SK-N-SH (cell line): ENCODE results near the gene NDUFS6. TPM values are rescaled to one million over a fixed set of nuclear protein-coding genes. Genes with fewer than 3 reads are reported as not detected.

Experiments used
- CTCF ChIA-PET: fragments of 300-600, 350-600 bp; formaldehyde crosslinking; extraction: SDS; loops from one replicate; lab custom pipeline; 2021; lab: Yijun Ruan, JAX
- POLR2A ChIA-PET: fragments of 350-600 bp; sonication (Branson Sonifier 250); formaldehyde crosslinking; extraction: SDS; loops from one replicate; lab custom pipeline; 2020; ENCODE audit warnings: antibody characterized with exemption, inconsistent platforms; lab: Yijun Ruan, JAX
- DNase-seq: peaks from one replicate; pipeline ENCODE4 v3.0.0; 2012
- H2AFZ ChIP-seq: fragments of 200-600 bp; sonication (generic); 2 replicates; pipeline ENCODE4 v1.8.1; 2016; ENCODE audit warnings: antibody characterized with exemption, mild to moderate bottlenecking, low read depth
- H3F3A ChIP-seq: fragments of 200-600 bp; sonication (generic); replicated peaks from 2 replicates; pipeline ENCODE3; 2016; ENCODE audit warnings: antibody characterized with exemption, mild to moderate bottlenecking; ENCODE audit not compliant: insufficient read depth
- H3K27ac ChIP-seq, 2 experiments: fragments of 200-500 bp in 1 of 2; fragments of 200-600 bp in 1 of 2; sonication (Bioruptor generic) in 1 of 2; sonication (generic), shearing (Covaris generic) in 1 of 2; 2 replicates each; pipeline versions ENCODE4 v1.5.1 to v1.6.1; 2014 to 2016; ENCODE audit warnings: low read depth in 2 of 2, inconsistent platforms in 1 of 2, low read length in 1 of 2, mild to moderate bottlenecking in 1 of 2, mixed read lengths in 1 of 2
- H3K27me3 ChIP-seq: fragments of 200-600 bp; sonication (generic), shearing (Covaris generic); 2 replicates; pipeline ENCODE4 v1.6.1; 2016; ENCODE audit warnings: mixed run types; ENCODE audit not compliant: insufficient read depth
- H3K36me3 ChIP-seq, 2 experiments: fragments of 200-500 bp in 1 of 2; fragments of 200-600 bp in 1 of 2; sonication (Bioruptor generic) in 1 of 2; sonication (generic) in 1 of 2; replicated peaks in 1 of 2; 2 replicates each; pipeline versions ENCODE3 to v1.5.1; 2014 to 2016; ENCODE audit warnings: low read length in 1 of 2, mild to moderate bottlenecking in 1 of 2; ENCODE audit not compliant: insufficient read depth in 2 of 2, control insufficient read depth in 1 of 2
- H3K4me1 ChIP-seq, 2 experiments: fragments of 200-500 bp in 1 of 2; fragments of 200-600 bp in 1 of 2; sonication (Bioruptor generic) in 1 of 2; sonication (generic), shearing (Covaris generic) in 1 of 2; 2 replicates each; pipeline versions ENCODE4 v1.5.1 to v1.6.1; 2014 to 2016; ENCODE audit warnings: low read depth in 1 of 2, low read length in 1 of 2, mixed run types in 1 of 2; ENCODE audit not compliant: insufficient read depth in 2 of 2, control insufficient read depth in 1 of 2
- H3K4me2 ChIP-seq: fragments of 200-600 bp; sonication (generic), shearing (Covaris generic); 2 replicates; pipeline ENCODE4 v1.6.1; 2017; ENCODE audit warnings: mixed run types
- H3K4me3 ChIP-seq, 2 experiments: fragments of 200-500 bp in 1 of 2; fragments of 200-600 bp in 1 of 2; sonication (Bioruptor generic) in 1 of 2; sonication (generic), shearing (Covaris generic) in 1 of 2; 2 replicates each; pipeline versions ENCODE4 v1.5.1 to v1.8.1; 2014 to 2016; ENCODE audit warnings: low read depth in 2 of 2, inconsistent platforms in 1 of 2, low read length in 1 of 2, mild to moderate bottlenecking in 1 of 2, mixed read lengths in 1 of 2, moderate library complexity in 1 of 2
- H3K79me2 ChIP-seq: fragments of 200-600 bp; sonication (generic); 2 replicates; pipeline ENCODE4 v1.8.1; 2017; ENCODE audit warnings: mild to moderate bottlenecking; ENCODE audit not compliant: insufficient read depth
- H3K9ac ChIP-seq: fragments of 200-600 bp; sonication (generic); 2 replicates; pipeline ENCODE4 v1.6.1; 2017; ENCODE audit warnings: mixed run types
- H3K9me2 ChIP-seq: fragments of 200-600 bp; sonication (generic); 2 replicates; pipeline ENCODE4 v1.6.1; 2017; ENCODE audit warnings: mixed run types
- H3K9me3 ChIP-seq: fragments of 200-600 bp; sonication (generic); 2 replicates; pipeline ENCODE4 v1.6.1; 2017; ENCODE audit warnings: mixed run types, mild to moderate bottlenecking, moderate library complexity
- H4K20me1 ChIP-seq: fragments of 200-600 bp; sonication (generic); 2 replicates; pipeline ENCODE4 v1.6.1; 2017; ENCODE audit warnings: mild to moderate bottlenecking, mixed run types; ENCODE audit not compliant: insufficient read depth
- CHD2 ChIP-seq: fragments of 150-350 bp; IDR thresholded peaks from 2 replicates; pipeline ENCODE4 v1.6.1; 2018; ENCODE audit warnings: low read length; ENCODE audit not compliant: partially characterized antibody
- FOXM1 ChIP-seq: IDR thresholded peaks from 2 replicates; pipeline ENCODE4 v1.4.0; 2012; ENCODE audit warnings: low read depth, mild to moderate bottlenecking
- MXI1 ChIP-seq: IDR thresholded peaks from 2 replicates; pipeline ENCODE4 v1.6.1; 2012; ENCODE audit warnings: mild to moderate bottlenecking, low read depth, low read length, improper control_type of control experiment
- NFIC ChIP-seq: IDR thresholded peaks from 2 replicates; pipeline ENCODE4 v1.4.0; 2012; ENCODE audit warnings: borderline replicate concordance
- NRF1 ChIP-seq: IDR thresholded peaks from 2 replicates; pipeline ENCODE4 v1.6.1; 2012; ENCODE audit warnings: low read depth, mild to moderate bottlenecking, low read length
- RAD21 ChIP-seq: IDR thresholded peaks from 2 replicates; pipeline ENCODE4 v1.6.1; 2012; ENCODE audit warnings: mild to moderate bottlenecking, low read length
- RCOR1 ChIP-seq: fragments of 150-350 bp; IDR thresholded peaks from 2 replicates; pipeline ENCODE4 v1.6.1; 2017; ENCODE audit warnings: antibody characterized with exemption, low read length
- RXRA ChIP-seq: IDR thresholded peaks from 2 replicates; pipeline ENCODE4 v1.4.0; 2012; ENCODE audit warnings: low read depth, mild to moderate bottlenecking, borderline replicate concordance
- SIN3A ChIP-seq: IDR thresholded peaks from 2 replicates; pipeline ENCODE4 v1.6.1; 2012; ENCODE audit warnings: low read depth, mild to moderate bottlenecking, low read length, moderate library complexity, borderline replicate concordance
- WGBS: methylation state at CpG from one replicate; pipeline ENCODE4 v1.1.6; 2017; ENCODE audit warnings: low lambda C conversion rate; 5-methylcytosine and 5-hydroxymethylcytosine counted together
- polyA plus RNA-seq, 3 experiments: library from polyadenylated mRNA; depleted of rRNA; stranded (reverse); fragments of >200 nt; gene quantifications; 2 replicates each; pipeline ENCODE4 v1.2.3, GENCODE V29; 2012
- TF ChIP-seq, protein P1 (sequence below): IDR thresholded peaks from 2 replicates; pipeline ENCODE4 v1.4.0; 2012; ENCODE audit warnings: low read depth, borderline replicate concordance
- TF ChIP-seq, protein P2 (sequence below): IDR thresholded peaks from 2 replicates; pipeline ENCODE4 v1.6.1; 2012; ENCODE audit warnings: mild to moderate bottlenecking, low read depth, low read length, moderate library complexity
- TF ChIP-seq, protein P3 (sequence below): fragments of 150-350 bp; IDR thresholded peaks from 2 replicates; pipeline ENCODE4 v1.6.1; 2017; ENCODE audit warnings: antibody characterized with exemption, low read length, low read depth, borderline replicate concordance
- TF ChIP-seq, protein P4 (sequence below): fragments of 200-600 bp; sonication (generic); IDR thresholded peaks from 2 replicates; pipeline ENCODE4 v1.6.1; 2017; ENCODE audit warnings: antibody characterized with exemption, mild to moderate bottlenecking, moderate library complexity

The NDUFS6 gene
- polyA plus RNA-seq, 1 of the 3 experiments (the other 2 are of a cell fraction): 316 TPM

DNA sequence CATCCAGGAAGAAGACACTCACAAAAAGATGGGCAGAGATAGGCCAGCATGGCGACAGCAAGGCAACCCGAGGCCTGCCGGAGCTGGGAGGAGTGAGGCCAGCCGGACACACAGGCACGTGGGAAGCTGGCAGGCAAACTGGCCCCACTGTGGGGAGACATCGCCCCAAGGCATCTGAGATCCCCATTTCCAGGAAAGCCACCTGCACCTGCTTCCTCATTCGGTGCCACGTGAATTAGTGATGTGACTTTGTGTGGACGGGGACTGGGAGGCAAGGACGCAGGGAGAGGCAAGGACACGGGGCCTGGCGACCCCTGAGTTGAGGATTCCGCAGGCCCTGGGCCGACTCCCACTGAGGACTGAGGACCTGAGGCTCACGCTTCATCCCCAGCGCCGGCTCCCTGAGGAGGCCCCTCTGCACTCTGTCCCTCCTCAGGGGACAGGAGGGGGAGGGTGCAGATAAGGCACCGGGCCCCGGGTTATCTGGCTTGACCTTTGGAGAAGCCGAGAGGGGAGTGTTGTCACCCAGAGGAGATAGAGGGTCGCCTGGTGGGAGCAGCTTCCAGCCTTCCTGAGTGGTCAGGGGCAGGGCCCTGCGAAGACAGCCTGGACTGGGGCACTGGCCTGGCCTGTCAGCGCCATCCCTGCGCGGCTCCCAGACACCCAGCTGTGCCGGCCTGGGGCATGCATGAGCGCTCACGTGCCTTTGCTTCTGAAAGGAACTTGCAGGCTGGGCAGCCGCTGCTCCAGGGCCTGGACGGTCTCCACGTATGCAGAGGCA is 39.7 kb downstream of the NDUFS6 start:
- TF ChIP-seq NFIC (no peak), MXI1 (0 out of 2 replicates have a peak, but pooled peaks have one; percentile 40)
- TF ChIP-seq, protein P1, sequence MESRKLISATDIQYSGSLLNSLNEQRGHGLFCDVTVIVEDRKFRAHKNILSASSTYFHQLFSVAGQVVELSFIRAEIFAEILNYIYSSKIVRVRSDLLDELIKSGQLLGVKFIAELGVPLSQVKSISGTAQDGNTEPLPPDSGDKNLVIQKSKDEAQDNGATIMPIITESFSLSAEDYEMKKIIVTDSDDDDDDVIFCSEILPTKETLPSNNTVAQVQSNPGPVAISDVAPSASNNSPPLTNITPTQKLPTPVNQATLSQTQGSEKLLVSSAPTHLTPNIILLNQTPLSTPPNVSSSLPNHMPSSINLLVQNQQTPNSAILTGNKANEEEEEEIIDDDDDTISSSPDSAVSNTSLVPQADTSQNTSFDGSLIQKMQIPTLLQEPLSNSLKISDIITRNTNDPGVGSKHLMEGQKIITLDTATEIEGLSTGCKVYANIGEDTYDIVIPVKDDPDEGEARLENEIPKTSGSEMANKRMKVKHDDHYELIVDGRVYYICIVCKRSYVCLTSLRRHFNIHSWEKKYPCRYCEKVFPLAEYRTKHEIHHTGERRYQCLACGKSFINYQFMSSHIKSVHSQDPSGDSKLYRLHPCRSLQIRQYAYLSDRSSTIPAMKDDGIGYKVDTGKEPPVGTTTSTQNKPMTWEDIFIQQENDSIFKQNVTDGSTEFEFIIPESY: no peak
- Histone ChIP-seq H3K9me2 (no peaks in the 10 kb centered on the region), H2AFZ (no peak overlapping the region), H3K9me3 (no peaks in the 10 kb centered on the region), H3K4me2 (no peak overlapping the region), H4K20me1 (no peaks in the 10 kb centered on the region), H3K79me2 (no peaks in the 10 kb centered on the region), H3K9ac (no peak overlapping the region), H3K4me3 (no peak overlapping the region), H3K27me3 (peaks cover 67% of the 10 kb centered on the region), H3K36me3 (no peaks in the 10 kb centered on the region), H3F3A (peaks cover 7% of the 10 kb centered on the region), H3K4me1 (no peaks in the 10 kb centered on the region), H3K27ac (no peak overlapping the region)
- ChIA-PET POLR2A (no interaction called here), CTCF (no interaction called here)
- peak; percentile 55 for DNase-seq
- 40% methylated on average over 24 of the region's 31 CpGs for WGBS

DNA sequence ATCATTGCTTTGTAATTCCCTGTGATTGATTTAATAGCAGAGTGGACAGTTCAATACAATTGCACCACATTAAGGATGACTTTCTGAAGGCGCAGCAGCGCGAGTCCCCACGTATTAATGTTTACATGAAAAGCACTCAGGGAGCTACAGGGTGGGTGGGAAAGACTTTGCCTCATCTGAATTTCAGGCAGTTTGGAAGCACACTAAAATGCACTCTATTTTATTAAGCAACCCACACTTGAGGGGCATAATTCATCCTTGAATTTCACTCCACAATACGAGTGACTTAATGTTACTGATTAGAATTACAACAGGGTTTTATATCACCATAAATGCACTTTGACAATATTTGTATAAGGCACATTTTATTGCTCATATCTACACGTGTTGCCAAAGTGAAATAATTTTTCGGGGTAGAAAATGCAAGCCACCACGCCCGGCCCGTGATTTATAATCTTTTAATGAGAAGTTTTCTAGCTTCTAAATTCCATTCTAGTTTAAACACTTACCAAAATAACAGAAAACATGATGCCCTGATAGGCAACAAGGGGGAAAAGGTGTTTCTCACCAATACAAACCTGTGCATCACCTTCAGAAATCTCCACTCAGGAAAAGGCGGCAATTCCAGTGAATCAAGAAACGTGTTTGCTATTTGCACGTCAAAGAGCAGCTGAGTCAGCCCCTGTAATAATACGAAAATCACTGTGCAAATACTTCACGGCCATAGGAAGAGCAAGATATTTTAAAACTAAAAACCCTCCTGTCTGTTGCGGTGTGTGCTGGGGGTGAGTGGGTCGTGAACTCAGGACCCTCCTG is 41.0 kb downstream of the NDUFS6 start:
- Histone ChIP-seq H3F3A (peaks cover 7% of the 10 kb centered on the region), H3K27me3 (peaks cover 58% of the 10 kb centered on the region), H2AFZ (no peak overlapping the region), H3K36me3 (no peaks in the 10 kb centered on the region), H3K9me2 (no peaks in the 10 kb centered on the region), H4K20me1 (no peaks in the 10 kb centered on the region), H3K27ac (no peak overlapping the region), H3K4me2 (no peak overlapping the region), H3K9me3 (no peaks in the 10 kb centered on the region), H3K4me1 (no peaks in the 10 kb centered on the region), H3K79me2 (no peaks in the 10 kb centered on the region), H3K9ac (no peak overlapping the region), H3K4me3 (no peak overlapping the region)
- DNase-seq: no peak
- POLR2A ChIA-PET: no interaction called here
- WGBS: 14% methylated on average over 17 of the region's 17 CpGs
- CTCF ChIA-PET: no interaction called here
- no peak for TF ChIP-seq RCOR1
- TF ChIP-seq RXRA: no peak
- TF ChIP-seq, protein P2, sequence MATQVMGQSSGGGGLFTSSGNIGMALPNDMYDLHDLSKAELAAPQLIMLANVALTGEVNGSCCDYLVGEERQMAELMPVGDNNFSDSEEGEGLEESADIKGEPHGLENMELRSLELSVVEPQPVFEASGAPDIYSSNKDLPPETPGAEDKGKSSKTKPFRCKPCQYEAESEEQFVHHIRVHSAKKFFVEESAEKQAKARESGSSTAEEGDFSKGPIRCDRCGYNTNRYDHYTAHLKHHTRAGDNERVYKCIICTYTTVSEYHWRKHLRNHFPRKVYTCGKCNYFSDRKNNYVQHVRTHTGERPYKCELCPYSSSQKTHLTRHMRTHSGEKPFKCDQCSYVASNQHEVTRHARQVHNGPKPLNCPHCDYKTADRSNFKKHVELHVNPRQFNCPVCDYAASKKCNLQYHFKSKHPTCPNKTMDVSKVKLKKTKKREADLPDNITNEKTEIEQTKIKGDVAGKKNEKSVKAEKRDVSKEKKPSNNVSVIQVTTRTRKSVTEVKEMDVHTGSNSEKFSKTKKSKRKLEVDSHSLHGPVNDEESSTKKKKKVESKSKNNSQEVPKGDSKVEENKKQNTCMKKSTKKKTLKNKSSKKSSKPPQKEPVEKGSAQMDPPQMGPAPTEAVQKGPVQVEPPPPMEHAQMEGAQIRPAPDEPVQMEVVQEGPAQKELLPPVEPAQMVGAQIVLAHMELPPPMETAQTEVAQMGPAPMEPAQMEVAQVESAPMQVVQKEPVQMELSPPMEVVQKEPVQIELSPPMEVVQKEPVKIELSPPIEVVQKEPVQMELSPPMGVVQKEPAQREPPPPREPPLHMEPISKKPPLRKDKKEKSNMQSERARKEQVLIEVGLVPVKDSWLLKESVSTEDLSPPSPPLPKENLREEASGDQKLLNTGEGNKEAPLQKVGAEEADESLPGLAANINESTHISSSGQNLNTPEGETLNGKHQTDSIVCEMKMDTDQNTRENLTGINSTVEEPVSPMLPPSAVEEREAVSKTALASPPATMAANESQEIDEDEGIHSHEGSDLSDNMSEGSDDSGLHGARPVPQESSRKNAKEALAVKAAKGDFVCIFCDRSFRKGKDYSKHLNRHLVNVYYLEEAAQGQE: no peak
- TF ChIP-seq, protein P1: no peak
- TF ChIP-seq CHD2: no peak
- TF ChIP-seq, protein P3, sequence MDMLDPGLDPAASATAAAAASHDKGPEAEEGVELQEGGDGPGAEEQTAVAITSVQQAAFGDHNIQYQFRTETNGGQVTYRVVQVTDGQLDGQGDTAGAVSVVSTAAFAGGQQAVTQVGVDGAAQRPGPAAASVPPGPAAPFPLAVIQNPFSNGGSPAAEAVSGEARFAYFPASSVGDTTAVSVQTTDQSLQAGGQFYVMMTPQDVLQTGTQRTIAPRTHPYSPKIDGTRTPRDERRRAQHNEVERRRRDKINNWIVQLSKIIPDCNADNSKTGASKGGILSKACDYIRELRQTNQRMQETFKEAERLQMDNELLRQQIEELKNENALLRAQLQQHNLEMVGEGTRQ: no peak
- TF ChIP-seq, protein P4, sequence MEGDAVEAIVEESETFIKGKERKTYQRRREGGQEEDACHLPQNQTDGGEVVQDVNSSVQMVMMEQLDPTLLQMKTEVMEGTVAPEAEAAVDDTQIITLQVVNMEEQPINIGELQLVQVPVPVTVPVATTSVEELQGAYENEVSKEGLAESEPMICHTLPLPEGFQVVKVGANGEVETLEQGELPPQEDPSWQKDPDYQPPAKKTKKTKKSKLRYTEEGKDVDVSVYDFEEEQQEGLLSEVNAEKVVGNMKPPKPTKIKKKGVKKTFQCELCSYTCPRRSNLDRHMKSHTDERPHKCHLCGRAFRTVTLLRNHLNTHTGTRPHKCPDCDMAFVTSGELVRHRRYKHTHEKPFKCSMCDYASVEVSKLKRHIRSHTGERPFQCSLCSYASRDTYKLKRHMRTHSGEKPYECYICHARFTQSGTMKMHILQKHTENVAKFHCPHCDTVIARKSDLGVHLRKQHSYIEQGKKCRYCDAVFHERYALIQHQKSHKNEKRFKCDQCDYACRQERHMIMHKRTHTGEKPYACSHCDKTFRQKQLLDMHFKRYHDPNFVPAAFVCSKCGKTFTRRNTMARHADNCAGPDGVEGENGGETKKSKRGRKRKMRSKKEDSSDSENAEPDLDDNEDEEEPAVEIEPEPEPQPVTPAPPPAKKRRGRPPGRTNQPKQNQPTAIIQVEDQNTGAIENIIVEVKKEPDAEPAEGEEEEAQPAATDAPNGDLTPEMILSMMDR: no peak
- TF ChIP-seq NRF1: no peak
- no peak for TF ChIP-seq FOXM1
- no peak for TF ChIP-seq RAD21
- TF ChIP-seq SIN3A: no peak
